SHP77 (cell line): ENCODE data around the gene DNAH14.
"Not testable (repeated sequence)": the region's sequence is repeated elsewhere in the genome, so short reads cannot be mapped to it uniquely, and the experiment has no call there.

ENCODE experiments used
- DNase-seq, 2 experiments: peaks; one replicate each; lab custom pipeline; 2025; lab: John Stamatoyannopoulos, UW

The DNAH14 gene

GRCh38 chr1:224921354-224921753 lies 8.1 kb upstream of the DNAH14 start:
- no peak for DNase-seq

GRCh38 chr1:224922404-224923164 lies 6.9 kb upstream of the DNAH14 start:
- DNase-seq: peak; percentile 10 to 46

- no peak for DNase-seq
Measured at GRCh38 chr1:224923726-224924125, 5.7 kb upstream of the DNAH14 start.

GRCh38 chr1:224927631-224928030 lies 1.8 kb upstream of the DNAH14 start:
- not testable (repeated sequence) for DNase-seq

GRCh38 chr1:224928906-224929305 lies 569 bp upstream of the DNAH14 start:
- no peak for DNase-seq

- DNase-seq: no peak
Measured at GRCh38 chr1:224931605-224932004, 2.1 kb downstream of the DNAH14 start.

GRCh38 chr1:224932607-224933249 lies 3.3 kb downstream of the DNAH14 start:
- DNase-seq: no peak

- no peak for DNase-seq
Measured at GRCh38 chr1:224933584-224933983, 4.1 kb downstream of the DNAH14 start.

- no peak for DNase-seq
Measured at GRCh38 chr1:224938652-224939051, 9.2 kb downstream of the DNAH14 start.

- DNase-seq: no peak
Measured at GRCh38 chr1:224939844-224940425, 10.5 kb downstream of the DNAH14 start.

- not testable (repeated sequence) for DNase-seq
Measured at GRCh38 chr1:224940735-224941134, 11.3 kb downstream of the DNAH14 start.

- DNase-seq: not testable (repeated sequence)
Measured at GRCh38 chr1:224945651-224946348, 16.3 kb downstream of the DNAH14 start.

GRCh38 chr1:224946349-224946691 lies 16.8 kb downstream of the DNAH14 start:
- not testable (repeated sequence) for DNase-seq

GRCh38 chr1:224957696-224958095 lies 28.2 kb downstream of the DNAH14 start:
- DNase-seq: no peak

GRCh38 chr1:224958490-224958889 lies 29.0 kb downstream of the DNAH14 start:
- no peak for DNase-seq

- DNase-seq: no peak
Measured at GRCh38 chr1:224959115-224959514, 29.6 kb downstream of the DNAH14 start.

- DNase-seq: no peak
Measured at GRCh38 chr1:224959656-224960055, 30.2 kb downstream of the DNAH14 start.

- DNase-seq: no peak
Measured at GRCh38 chr1:224980181-224980580, 50.7 kb downstream of the DNAH14 start.

- DNase-seq: not testable (repeated sequence)
Measured at GRCh38 chr1:224981922-224982354, 52.5 kb downstream of the DNAH14 start.

GRCh38 chr1:224988042-224988441 lies 58.6 kb downstream of the DNAH14 start:
- DNase-seq: no peak

GRCh38 chr1:224989615-224990014 lies 60.1 kb downstream of the DNAH14 start:
- DNase-seq: no peak

GRCh38 chr1:224991550-224991949 lies 62.1 kb downstream of the DNAH14 start:
- DNase-seq: not testable (repeated sequence)

GRCh38 chr1:224995602-224996001 lies 66.1 kb downstream of the DNAH14 start:
- DNase-seq: no peak
